H7 (cell line): Measurements from ENCODE around the gene RLN3. TPM values are rescaled to one million over a fixed set of nuclear protein-coding genes. Genes with fewer than 3 reads are reported as not detected.
"Not testable (repeated sequence)": the region's sequence is repeated elsewhere in the genome, so short reads cannot be mapped to it uniquely, and the experiment has no call there.

Experiments used
- DNase-seq: peaks from one replicate; pipeline ENCODE4 v3.0.0; 2012
- H3K27me3 ChIP-seq: 2 replicates; pipeline ENCODE4 v1.6.0; 2011; ENCODE audit warnings: mild to moderate bottlenecking, low read length; ENCODE audit not compliant: control insufficient read depth, insufficient read depth
- H3K36me3 ChIP-seq: replicated peaks from 2 replicates; pipeline ENCODE4 v1.5.1; 2011; ENCODE audit warnings: low read length; ENCODE audit not compliant: control insufficient read depth, insufficient read depth
- H3K4me3 ChIP-seq: 2 replicates; pipeline ENCODE4 v1.5.1; 2011; ENCODE audit warnings: low read depth, mild to moderate bottlenecking, control low read depth, low read length, moderate library complexity; ENCODE audit not compliant: insufficient read depth
- total RNA-seq: library from RNA; depleted of rRNA; stranded (reverse); fragments of >200 nt; shearing (Covaris generic); gene quantifications from 2 replicates; pipeline ENCODE4 v1.2.3, GENCODE V29; 2014

The RLN3 gene
- total RNA-seq, 1 experiment from 2014 or later: not detected

- peak; percentile 8 for DNase-seq
Observed at GRCh38 chr19:14050512-14050911, 22.6 kb downstream of the RLN3 start.

GRCh38 chr19:14050961-14051360 is 23.0 kb downstream of the RLN3 start:
- not testable (repeated sequence) for H3K36me3 ChIP-seq, H3K27me3 ChIP-seq, H3K4me3 ChIP-seq, DNase-seq

More at GRCh38 chr19:14050512-14050911, 22.6 kb downstream of the RLN3 start:
- H3K36me3 ChIP-seq: peaks cover 2% of the 10 kb centered on the region; the same call in 1 of the 2 replicates
- no peak overlapping the region for H3K4me3 ChIP-seq
- no peaks in the 10 kb centered on the region for H3K27me3 ChIP-seq

GRCh38 chr19:14051980-14052379 is 24.0 kb downstream of the RLN3 start:
- peak; percentile 38 for DNase-seq
- Histone ChIP-seq H3K36me3 (peaks cover 2% of the 10 kb centered on the region; the same call in 1 of the 2 replicates), H3K27me3 (peaks cover 2% of the 10 kb centered on the region), H3K4me3 (no peak overlapping the region)

- peaks cover 2% of the 10 kb centered on the region; the same call in 1 of the 2 replicates for H3K36me3 ChIP-seq
- H3K27me3 ChIP-seq: peaks cover 5% of the 10 kb centered on the region
- no peak overlapping the region for H3K4me3 ChIP-seq
- no peak for DNase-seq
Observed at GRCh38 chr19:14052470-14052869, 24.5 kb downstream of the RLN3 start.

GRCh38 chr19:14053032-14053431 is 25.1 kb downstream of the RLN3 start:
- peak; percentile 16 for DNase-seq
- H3K36me3 ChIP-seq: peaks cover 2% of the 10 kb centered on the region; the same call in 1 of the 2 replicates
- no peak overlapping the region for H3K4me3 ChIP-seq
- H3K27me3 ChIP-seq: peaks cover 8% of the 10 kb centered on the region

- 0 out of 2 replicates have a peak, but pooled peaks cover 2% of the 10 kb centered on the region for H3K36me3 ChIP-seq
- peaks cover 13% of the 10 kb centered on the region for H3K27me3 ChIP-seq
- H3K4me3 ChIP-seq: no peak overlapping the region
- no peak for DNase-seq
Observed at GRCh38 chr19:14053500-14053899, 25.6 kb downstream of the RLN3 start.

GRCh38 chr19:14054099-14054498 is 26.2 kb downstream of the RLN3 start:
- Histone ChIP-seq H3K27me3 (peaks cover 19% of the 10 kb centered on the region), H3K4me3 (no peak overlapping the region), H3K36me3 (0 out of 2 replicates have a peak, but pooled peaks cover 2% of the 10 kb centered on the region)
- DNase-seq: no peak

GRCh38 chr19:14054721-14055120 is 26.8 kb downstream of the RLN3 start:
- H3K4me3 ChIP-seq: no peak overlapping the region
- H3K27me3 ChIP-seq: peaks cover 24% of the 10 kb centered on the region
- H3K36me3 ChIP-seq: 0 out of 2 replicates have a peak, but pooled peaks cover 2% of the 10 kb centered on the region
- peak; percentile 27 for DNase-seq

GRCh38 chr19:14055396-14055795 is 27.4 kb downstream of the RLN3 start:
- peaks cover 24% of the 10 kb centered on the region for H3K27me3 ChIP-seq
- no peak for DNase-seq
- 0 out of 2 replicates have a peak, but pooled peaks cover 2% of the 10 kb centered on the region for H3K36me3 ChIP-seq
- no peak overlapping the region for H3K4me3 ChIP-seq

GRCh38 chr19:14056069-14056666 is 28.2 kb downstream of the RLN3 start:
- H3K36me3 ChIP-seq: no peaks in the 10 kb centered on the region
- peaks cover 24% of the 10 kb centered on the region for H3K27me3 ChIP-seq
- H3K4me3 ChIP-seq: no peak overlapping the region
- DNase-seq: peak; percentile 46

GRCh38 chr19:14056741-14057356 is 28.9 kb downstream of the RLN3 start:
- peak; percentile 67 for DNase-seq
- peak overlapping the region; percentile 62 for H3K4me3 ChIP-seq
- no peaks in the 10 kb centered on the region for H3K36me3 ChIP-seq
- H3K27me3 ChIP-seq: peaks cover 24% of the 10 kb centered on the region

GRCh38 chr19:14058182-14059092 is 30.5 kb downstream of the RLN3 start:
- H3K4me3 ChIP-seq: peak overlapping the region; percentile 54
- DNase-seq: peak; percentile 27

GRCh38 chr19:14059093-14059480 is 31.1 kb downstream of the RLN3 start:
- no peak overlapping the region for H3K4me3 ChIP-seq
- no peaks in the 10 kb centered on the region for H3K36me3 ChIP-seq
- H3K27me3 ChIP-seq: peaks cover 24% of the 10 kb centered on the region
- peak; percentile 84 for DNase-seq

More at GRCh38 chr19:14058182-14059092, 30.5 kb downstream of the RLN3 start:
- Histone ChIP-seq H3K27me3 (peaks cover 24% of the 10 kb centered on the region), H3K36me3 (no peaks in the 10 kb centered on the region)

GRCh38 chr19:14059652-14060155 is 31.8 kb downstream of the RLN3 start:
- no peaks in the 10 kb centered on the region for H3K36me3 ChIP-seq
- H3K27me3 ChIP-seq: peaks cover 24% of the 10 kb centered on the region
- peak; percentile 9 for DNase-seq
- no peak overlapping the region for H3K4me3 ChIP-seq
